ENCODE measurements around the gene ATP11C. TPM values are rescaled to one million over a fixed set of nuclear protein-coding genes. Genes with fewer than 3 reads are reported as not detected.

Gene ATP11C
- 10 to 100 TPM; 16.3 to 26.6 (median 18.4) TPM for total RNA-seq

DNA sequence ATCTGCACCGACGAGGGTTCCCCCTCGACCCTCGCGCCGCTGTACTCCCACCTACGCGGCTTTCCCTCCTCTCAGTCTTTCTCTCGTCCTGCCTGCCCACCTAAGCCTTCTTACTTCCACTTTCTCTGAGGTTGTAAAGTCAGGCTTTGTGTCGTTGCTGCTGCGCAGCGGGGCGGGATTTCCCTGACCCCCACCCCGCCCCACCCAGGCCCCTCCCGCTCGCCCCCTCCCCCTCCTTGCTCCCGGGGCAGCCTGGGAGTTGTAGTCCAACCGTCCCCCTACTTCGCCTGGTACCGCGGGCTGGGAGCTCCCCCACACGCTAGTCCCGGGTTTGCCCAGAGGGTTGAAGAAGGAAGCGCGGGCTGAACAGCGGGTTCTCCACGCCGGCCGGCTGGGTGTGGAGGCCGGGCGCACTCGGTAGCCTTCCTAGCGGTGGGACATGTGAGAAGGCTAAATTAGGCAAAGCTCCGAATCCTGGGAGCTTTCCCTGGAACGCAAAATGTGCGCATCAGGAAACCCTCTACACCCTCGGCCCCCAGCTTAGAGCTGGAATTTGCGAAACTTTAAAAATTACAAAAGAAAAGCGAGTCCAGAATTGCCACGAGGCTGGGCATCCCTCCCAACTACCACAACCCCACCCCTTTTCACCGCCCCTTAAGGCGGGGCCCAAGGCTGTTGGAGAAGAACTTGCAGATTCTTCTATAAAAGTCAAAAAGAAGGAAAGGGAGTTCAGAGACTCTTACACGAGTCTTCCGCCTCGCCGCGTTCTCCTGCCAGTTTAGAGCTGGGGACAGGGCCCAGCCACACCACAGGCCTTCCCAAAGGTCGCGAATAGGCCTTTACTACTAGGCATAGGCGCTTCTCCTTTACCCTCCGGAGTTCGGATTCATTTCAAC lies at the start of gene ATP11C:
Gene ATP11C, minus strand, starts transcription at position 153 of the 896 bp plus-strand sequence. CDS start 1,011 bp downstream, outside the sequence.
- Histone ChIP-seq H3K4me3 (peak within 1 kb of the TSS; percentile 82), H3K4me1 (no peaks in the 10 kb centered on the region), H3K27ac (peak within 1 kb of the TSS; percentile 98), H3K9me3 (no peaks in the 10 kb centered on the region), H3K36me3 (no peaks in the 10 kb centered on the region), H3K27me3 (no peaks in the 10 kb centered on the region)
- peak; percentile 87 to 89 for DNase-seq (ENCODE audit: low spot score in 2 of 2)
- WGBS = 24% methylated on average over 42 of the region's 52 CpGs
- TF ChIP-seq POLR2AphosphoS5 (IDR thresholded peaks at IDR 0.05) = no peak
- TF ChIP-seq, protein P1, sequence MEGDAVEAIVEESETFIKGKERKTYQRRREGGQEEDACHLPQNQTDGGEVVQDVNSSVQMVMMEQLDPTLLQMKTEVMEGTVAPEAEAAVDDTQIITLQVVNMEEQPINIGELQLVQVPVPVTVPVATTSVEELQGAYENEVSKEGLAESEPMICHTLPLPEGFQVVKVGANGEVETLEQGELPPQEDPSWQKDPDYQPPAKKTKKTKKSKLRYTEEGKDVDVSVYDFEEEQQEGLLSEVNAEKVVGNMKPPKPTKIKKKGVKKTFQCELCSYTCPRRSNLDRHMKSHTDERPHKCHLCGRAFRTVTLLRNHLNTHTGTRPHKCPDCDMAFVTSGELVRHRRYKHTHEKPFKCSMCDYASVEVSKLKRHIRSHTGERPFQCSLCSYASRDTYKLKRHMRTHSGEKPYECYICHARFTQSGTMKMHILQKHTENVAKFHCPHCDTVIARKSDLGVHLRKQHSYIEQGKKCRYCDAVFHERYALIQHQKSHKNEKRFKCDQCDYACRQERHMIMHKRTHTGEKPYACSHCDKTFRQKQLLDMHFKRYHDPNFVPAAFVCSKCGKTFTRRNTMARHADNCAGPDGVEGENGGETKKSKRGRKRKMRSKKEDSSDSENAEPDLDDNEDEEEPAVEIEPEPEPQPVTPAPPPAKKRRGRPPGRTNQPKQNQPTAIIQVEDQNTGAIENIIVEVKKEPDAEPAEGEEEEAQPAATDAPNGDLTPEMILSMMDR (IDR thresholded peaks at IDR 0.05) = no peak
- TF ChIP-seq POLR2A (IDR thresholded peaks at IDR 0.05) = peak in 1 of 2 donors; percentile 25

DNA sequence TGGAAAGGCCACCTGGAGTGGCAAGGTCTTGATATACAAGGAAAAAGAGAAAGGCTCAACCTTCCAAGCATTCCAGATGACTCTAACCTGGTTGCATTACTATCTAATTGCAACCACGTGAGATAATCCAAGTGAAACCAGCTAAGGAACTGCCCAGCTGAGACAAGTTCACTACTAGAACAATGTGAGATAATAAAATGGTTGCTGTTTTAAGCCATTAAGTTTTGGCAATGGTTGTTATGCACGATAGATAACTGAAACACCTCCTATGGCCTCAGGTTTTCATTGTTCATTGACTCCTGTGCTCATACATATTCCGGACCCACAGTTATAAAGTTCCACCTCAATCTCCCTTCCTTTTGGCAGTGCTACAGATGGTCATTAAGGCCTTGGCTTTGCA lies 41.6 kb upstream of the ATP11C start:
- H3K4me3 ChIP-seq = no peak overlapping the region
- no peak for TF ChIP-seq EP300 (IDR thresholded peaks at IDR 0.05)
- TF ChIP-seq, protein P1 (IDR thresholded peaks at IDR 0.05) = no peak
- TF ChIP-seq POLR2AphosphoS5 (IDR thresholded peaks at IDR 0.05) = no peak
- no peak overlapping the region for H3K27ac ChIP-seq
- no peaks in the 10 kb centered on the region for H3K36me3 ChIP-seq
- no peaks in the 10 kb centered on the region for H3K27me3 ChIP-seq
- H3K9me3 ChIP-seq = no peaks in the 10 kb centered on the region
- no peak for DNase-seq (ENCODE audit: low spot score in 2 of 2)
- H3K4me1 ChIP-seq = no peaks in the 10 kb centered on the region
- WGBS = 84% methylated on average over 3 of the region's 3 CpGs

DNA sequence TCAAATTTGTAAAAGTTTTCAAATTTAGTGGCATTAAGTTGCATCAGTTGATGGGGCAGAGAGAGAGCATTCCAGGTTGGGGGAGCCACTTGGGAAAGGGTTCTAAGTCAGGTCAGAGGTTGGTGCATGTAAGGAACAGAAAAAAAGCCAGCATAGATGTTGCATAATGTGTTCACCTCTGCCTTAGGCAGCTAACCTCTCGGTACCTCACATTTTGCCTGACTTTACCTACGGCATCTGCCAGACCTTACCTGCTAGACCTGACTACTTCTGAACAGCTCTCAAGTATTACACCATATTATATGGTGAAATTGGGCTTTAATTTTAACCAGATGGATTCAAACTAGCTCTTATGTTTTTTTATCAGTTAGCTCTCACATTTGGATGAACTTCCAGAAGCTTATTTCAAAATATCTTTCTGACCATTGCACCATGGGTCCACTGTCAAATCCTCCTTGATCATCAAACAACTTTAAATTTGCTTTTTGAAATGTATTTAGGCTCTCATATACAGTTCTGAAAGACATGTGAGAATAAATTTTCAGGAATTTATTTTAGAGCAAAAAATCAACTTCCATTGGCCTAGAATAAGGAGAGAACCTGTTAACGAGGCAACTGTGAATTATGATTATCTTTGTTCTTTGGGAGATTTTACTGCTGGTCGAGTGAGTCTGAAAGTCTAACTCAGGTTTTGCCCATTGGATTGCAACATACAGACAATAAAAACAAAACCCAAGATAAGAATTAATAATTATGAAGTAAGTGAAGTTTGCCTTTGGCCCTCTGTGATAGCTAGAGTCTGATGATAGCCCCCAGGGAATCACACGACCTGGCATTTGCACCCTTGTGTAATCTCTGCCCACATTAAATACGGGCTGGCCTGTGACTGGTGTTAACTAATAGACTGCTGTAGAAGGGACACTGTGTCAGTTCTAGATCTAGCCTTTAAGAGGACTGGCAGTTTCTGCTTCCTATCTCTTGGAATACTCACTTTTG lies 40.1 kb upstream of the ATP11C start:
- TF ChIP-seq, protein P1 (IDR thresholded peaks at IDR 0.05) = no peak
- TF ChIP-seq POLR2A (IDR thresholded peaks at IDR 0.05) (no peak), POLR2AphosphoS5 (IDR thresholded peaks at IDR 0.05) (no peak), EP300 (IDR thresholded peaks at IDR 0.05) (no peak)
- no peaks in the 10 kb centered on the region for H3K4me1 ChIP-seq
- H3K27ac ChIP-seq = no peak overlapping the region
- 73% methylated on average over 6 of the region's 6 CpGs for WGBS
- no peaks in the 10 kb centered on the region for H3K27me3 ChIP-seq
- H3K36me3 ChIP-seq = no peaks in the 10 kb centered on the region
- no peaks in the 10 kb centered on the region for H3K9me3 ChIP-seq
- H3K4me3 ChIP-seq = no peak overlapping the region
- DNase-seq (ENCODE audit: low spot score in 2 of 2) = no peak

DNA sequence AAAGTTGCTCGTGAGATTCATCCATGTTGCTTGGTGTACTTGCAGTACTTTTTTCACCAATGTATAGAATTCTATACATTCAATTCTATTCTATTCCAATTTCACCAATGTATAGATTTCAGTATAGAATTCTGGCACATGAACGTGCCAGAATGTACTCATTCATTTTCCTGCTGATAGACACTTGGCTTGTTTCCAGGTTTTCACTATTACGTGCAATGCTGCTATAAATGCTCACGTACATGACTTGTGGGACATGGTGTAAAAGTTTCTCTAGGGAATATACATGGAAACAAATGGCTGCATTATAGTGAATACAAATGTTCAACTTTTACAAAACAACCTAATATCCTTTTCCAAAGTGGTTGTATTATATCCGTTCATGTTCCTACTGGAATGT lies 39.3 kb upstream of the ATP11C start:
- Histone ChIP-seq H3K36me3 (no peaks in the 10 kb centered on the region), H3K9me3 (no peaks in the 10 kb centered on the region), H3K4me3 (no peak overlapping the region), H3K27ac (no peak overlapping the region), H3K4me1 (no peaks in the 10 kb centered on the region), H3K27me3 (no peaks in the 10 kb centered on the region)
- 59% methylated on average over 5 of the region's 5 CpGs for WGBS
- no peak for DNase-seq (ENCODE audit: low spot score in 2 of 2)
- TF ChIP-seq POLR2A (IDR thresholded peaks at IDR 0.05) (no peak), EP300 (IDR thresholded peaks at IDR 0.05) (no peak), POLR2AphosphoS5 (IDR thresholded peaks at IDR 0.05) (no peak)
- TF ChIP-seq, protein P1 (IDR thresholded peaks at IDR 0.05) = no peak
